KBM-7 (cell line): ENCODE data around the gene TUBGCP3.
A peak's percentile ranks its signal among the peaks of the same experiment; 100 is the strongest.

Source experiments
- DNase-seq: peaks from one replicate; pipeline ENCODE4 v3.0.0-alpha.2; 2015
- in situ Hi-C: fragments of 300-500 bp; cut with MboI; formaldehyde crosslinking; loops from 2 replicates; pipeline ENCODE4 v1.14.3; 2020; ENCODE audit warnings: low sequenced_read_pairs, low pct_unique_long_range_greater_than_20kb, mixed read lengths

Gene TUBGCP3

DNA sequence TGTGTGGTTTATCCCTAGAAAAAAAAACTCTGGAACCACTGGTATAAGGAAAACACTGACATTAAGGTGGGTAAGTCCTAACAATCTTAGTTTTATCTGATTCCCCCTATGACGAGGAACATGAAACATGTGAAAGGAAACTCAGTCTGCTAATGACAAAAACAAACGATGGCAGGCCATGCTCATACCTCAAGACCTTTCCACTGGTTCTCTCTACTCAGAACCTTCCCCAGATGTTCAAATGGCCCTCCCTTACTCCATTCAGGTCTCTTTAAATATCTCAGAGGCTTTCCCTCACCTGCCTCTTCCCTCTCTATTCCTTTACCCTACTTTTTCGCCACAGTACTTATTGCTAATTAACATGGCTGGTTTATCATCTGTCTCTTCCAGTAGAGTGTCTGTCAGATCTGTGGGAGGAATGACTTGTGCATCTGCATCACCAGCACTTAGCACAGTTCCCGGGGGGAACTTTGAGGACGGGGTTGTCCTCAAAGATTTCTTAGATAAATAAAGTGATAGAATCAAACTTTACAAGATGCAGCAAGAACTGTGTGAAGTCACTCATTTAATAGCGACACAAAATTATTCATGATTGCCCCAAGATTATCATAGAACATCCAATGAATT lies 1.5 kb downstream of the TUBGCP3 start:
- DNase-seq = peak; percentile 21
- in situ Hi-C loops = no loop called here

DNA sequence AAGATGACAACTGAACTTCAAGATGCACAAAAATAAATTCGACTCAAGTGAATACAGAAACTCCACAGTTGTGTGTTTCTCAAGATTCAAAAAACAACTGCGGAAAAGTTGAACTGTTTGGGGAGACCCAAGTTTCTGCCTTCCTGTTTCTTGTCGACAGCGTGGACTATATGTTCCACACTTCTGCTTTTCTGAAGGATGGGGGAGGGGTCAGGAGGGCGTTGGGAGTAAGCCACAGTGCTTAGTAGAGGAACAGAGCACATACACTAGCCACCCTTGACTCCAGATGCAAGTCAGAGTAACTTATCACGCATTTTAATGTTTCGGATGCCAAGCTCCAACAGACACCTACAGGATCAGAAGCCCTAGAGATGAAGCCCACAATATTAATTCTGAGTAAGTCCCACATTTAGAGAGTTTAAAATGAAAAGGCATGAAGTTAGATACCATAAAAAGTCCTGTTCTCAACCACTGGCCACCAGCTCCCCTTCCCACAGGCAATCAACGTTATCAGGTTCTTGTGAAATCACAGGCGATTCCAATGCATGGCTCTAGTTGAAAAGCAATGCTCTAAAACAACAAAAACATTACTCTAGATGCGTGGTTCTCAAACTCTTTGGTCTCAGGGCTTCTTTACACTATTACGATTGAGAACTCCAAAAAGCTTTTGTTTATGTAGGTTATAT lies 4.2 kb downstream of the TUBGCP3 start:
- in situ Hi-C loops = no loop called here
- peak; percentile 95 for DNase-seq

DNA sequence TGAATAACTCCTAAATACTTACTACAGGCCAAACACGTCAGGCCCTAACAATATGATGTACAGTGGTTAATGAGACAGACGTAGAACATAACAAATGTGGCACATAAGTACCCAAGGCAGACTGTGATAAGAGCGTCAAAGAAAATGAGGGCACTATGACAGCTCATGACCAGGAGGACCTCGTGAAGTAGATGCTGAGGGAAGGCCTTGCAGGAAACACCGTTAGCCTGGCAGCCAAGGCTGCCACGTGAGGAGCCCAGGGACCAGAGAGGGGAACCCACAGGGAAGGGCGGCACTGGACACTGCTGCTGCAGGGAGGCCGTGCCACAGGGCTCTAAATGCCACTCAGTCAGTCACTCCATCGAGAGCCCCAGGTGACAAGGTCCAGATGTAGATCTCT lies 5.7 kb downstream of the TUBGCP3 start:
- in situ Hi-C loops = no loop called here
- no peak for DNase-seq

DNA sequence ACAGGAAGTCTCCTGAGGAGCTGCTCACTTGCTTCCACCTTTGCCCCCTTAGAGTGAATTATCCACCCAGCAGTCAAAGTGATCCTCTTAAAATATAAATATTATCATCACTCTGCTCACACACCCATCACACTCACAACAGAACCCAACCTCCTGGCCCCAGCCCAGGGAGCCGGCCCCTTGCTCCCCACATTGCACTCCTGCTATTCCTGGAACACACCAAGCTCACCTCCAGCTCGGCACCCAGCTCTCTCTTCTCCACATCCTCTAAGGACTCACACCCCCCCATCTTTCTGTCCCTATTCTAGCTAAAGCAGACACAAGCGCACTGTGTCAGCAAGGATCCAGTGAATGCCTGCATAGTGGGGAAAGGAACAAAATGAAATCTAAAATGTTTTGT lies 7.0 kb downstream of the TUBGCP3 start:
- DNase-seq = no peak

DNA sequence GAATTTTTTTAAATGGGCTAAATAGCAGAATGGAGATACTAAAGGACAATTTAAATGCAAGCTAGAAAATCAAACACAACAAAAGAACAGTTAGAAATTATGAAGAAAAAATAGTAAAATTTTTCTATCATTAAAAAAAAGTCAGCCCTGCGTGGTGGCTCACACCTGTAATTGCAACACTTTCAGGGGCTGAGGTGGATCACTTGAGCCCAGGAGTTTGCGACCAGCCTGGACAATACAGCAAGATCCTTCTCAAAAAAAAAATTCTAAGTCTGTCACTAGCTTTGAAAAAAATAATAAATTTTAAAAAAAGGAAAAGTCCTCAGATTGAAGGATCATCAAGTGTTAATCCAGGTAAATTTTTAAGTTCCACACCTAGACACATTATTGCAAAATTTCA lies 7.7 kb downstream of the TUBGCP3 start:
- DNase-seq = no peak
- in situ Hi-C loops = no loop called here

More for the DNA sequence above, 7.0 kb downstream of the TUBGCP3 start:
- in situ Hi-C loops = no loop called here

DNA sequence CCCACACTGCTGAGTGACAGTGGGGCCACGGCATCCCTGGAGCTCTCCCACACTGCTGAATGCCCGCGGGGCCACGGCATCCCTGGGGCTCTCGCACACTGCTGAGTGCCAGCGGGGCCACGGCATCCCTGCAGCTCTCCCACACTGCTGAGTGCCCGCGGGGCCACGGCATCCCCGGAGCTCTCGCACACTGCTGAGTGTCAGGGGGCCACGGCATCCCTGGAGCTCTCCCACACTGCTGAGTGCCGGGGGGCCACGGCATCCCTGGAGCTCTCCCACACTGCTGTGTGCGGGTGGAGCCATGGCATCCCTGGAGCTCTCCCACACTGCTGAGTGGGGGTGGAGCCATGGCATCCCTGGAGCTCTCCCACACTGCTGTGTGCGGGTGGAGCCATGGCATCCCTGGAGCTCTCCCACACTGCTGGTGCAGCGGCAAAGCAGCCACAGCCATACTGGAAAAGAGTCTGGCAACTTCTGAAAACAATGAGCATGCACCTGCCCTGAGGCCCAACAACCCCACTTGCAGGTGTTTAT lies 8.6 kb downstream of the TUBGCP3 start:
- no peak for DNase-seq
- in situ Hi-C loops = no loop called here

DNA sequence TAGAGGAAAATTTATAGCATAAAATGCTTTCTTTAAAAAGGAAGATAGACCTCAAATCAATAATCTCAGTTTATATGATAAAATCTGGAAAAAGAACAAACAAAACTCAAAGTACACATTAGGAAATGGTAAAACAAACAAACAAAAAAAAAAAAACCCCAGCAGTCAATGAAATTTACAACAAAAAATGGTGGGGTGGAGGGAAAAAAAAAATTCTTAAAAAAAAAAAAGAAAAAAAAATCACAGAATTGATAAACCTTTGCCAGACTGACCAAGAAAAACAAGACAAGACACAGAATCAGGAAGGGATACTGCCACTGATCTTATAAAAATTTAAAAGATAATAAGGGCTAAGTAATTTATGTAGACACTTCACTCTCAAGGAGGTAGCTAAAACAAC lies 11.2 kb downstream of the TUBGCP3 start:
- in situ Hi-C loops = no loop called here
- no peak for DNase-seq

DNA sequence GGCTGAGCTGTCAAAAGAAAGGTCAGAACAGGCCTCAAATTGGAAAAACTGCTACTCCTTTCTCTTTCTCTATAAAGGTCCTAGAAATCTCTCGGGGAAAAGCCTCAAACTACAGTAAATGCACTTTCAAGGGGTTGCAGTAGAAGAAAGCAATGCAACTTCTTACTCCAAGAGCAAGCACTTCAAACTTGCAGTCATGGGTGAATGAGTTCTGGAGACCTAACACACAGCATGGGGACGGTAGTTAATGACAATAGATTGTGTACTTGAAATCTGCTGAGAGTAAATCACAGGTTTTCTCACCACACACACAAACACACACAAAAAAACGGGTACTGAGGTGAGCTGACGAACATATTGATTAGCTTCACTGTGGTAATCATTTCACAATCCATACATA lies 11.8 kb downstream of the TUBGCP3 start:
- no peak for DNase-seq
- in situ Hi-C loops = no loop called here

DNA sequence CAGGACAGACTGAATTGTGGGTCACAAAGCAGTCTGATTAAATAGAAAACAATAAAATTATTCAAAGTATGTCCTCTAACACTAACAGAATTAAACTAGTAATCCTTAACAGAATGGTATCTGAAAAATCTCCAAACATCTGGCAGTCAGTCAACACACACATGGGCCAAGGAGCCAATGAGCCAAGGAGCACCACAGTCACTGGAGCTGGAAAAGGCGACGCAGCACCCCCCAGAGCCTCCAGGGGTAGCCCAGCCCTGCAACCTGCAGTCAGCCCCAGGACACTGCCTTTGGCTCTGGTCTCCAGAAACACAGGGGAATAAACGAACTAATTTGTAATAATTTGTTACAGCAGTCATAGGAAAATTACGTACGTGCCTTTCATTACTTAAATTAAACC lies 12.3 kb downstream of the TUBGCP3 start:
- no peak for DNase-seq
- in situ Hi-C loops = no loop called here

DNA sequence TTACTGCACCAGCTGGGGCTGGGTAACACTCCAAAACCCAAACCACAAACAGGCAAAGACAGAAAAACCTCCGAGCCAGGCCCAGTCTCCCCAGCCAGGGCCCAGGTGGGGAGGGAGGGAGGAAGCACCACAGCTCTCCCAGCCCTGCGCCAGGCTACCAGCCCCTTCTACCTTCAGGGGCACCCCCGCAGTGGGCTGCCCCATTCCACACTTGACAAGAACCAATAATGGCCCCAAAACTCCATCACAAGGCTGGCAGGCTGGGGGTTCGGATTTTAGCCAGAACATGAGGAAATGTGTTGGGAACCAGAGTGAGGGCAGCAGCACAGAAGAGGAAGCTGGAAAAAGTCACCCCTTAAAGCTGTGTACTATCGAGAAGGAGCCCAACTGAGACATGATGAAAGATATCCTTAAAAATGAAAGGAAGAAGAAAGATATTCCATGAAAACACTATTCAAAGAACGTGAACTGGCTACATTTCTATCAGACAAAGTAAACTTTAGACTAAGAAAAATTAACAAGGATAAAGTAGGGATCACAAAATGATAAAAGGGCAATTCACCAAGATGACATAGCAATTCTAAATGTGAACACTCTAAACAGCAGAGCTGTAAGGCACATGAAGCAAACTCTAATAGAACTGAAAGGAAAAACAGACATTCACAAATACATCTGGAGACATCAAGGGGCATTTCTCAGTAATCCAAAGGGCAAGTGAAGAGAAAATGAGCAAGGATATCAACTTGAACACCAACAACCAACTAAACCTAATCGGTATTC lies 12.9 kb downstream of the TUBGCP3 start:
- in situ Hi-C loops = no loop called here
- peak; percentile 19 for DNase-seq

DNA sequence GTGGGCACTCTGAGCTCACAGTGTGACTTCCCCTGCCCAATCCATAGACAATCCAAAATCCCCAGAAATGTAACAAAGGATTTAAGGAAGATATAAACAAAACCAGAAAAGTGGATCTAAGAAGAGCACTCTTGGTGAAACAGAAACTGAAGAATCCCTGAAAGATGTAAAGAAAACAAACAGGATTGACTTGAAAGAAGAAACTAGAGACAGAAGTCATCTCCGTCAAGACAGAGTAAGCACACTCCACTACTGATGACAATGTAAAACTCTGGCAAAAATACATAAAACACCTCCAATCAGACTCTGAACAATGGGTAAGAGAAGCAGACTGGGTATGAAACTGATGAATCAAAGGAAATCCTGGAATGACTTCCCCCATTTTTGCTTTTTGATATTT lies 13.5 kb downstream of the TUBGCP3 start:
- no peak for DNase-seq

DNA sequence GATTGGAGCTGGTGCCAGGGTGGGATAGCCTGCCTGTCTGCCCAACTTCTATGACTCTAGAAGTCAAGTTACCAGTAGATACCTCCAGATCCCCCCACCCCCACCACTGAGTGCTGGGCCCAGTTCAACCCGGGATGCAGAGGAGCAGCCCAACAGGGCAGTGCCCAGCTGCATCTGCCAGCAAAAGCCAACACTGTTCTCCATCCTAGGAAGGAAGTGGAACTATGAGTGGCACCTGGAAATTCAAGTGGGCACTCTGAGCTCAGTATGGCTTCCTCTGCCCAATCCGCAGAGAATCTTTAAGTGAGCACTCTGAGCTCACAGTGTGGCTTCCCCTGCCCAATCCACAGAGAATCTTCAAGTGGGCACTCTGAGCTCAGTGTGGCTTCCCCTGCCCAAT lies 14.2 kb downstream of the TUBGCP3 start:
- no peak for DNase-seq
- in situ Hi-C loops = no loop called here

More for the DNA sequence above, 13.5 kb downstream of the TUBGCP3 start:
- in situ Hi-C loops = no loop called here

DNA sequence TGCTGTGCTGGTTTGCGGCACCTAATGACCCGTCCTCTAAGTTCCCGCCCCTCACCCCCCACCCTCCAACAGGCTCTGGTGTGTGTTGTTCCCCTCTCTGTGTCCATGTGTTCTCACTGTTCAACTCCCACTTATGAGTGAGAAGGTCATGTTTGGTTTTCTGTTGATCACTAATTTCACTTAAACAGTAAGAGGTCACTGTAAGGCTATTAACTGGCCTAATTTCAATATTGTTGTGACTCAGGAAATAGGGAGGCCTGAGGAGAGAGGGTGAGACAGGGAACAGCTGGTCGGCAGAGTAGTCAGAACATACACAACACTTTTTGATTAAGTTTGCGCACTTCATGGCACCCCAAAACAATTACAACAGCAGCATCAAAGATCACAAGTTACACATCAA lies 15.6 kb downstream of the TUBGCP3 start:
- no peak for DNase-seq
- in situ Hi-C loops = no loop called here

DNA sequence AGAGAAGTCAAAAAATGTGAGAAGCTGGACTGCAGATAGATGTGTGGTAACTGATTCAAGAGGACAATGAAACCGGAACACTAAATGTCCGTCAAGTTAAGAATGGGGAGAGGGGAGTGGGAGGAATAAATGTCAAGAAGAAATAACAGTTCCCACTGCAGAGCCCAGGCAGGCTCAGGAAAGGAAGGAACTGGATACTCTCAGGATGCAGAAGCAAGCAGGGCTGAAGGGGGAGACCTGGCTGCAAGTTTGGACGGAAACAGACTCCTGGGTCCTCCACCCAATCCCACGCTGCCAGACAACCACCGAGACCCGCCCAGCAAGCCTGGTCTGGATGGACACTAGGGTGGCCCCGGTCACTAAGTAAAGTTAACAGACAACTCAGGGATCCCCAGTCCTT lies 18.1 kb downstream of the TUBGCP3 start:
- no peak for DNase-seq
- in situ Hi-C loops = no loop called here

DNA sequence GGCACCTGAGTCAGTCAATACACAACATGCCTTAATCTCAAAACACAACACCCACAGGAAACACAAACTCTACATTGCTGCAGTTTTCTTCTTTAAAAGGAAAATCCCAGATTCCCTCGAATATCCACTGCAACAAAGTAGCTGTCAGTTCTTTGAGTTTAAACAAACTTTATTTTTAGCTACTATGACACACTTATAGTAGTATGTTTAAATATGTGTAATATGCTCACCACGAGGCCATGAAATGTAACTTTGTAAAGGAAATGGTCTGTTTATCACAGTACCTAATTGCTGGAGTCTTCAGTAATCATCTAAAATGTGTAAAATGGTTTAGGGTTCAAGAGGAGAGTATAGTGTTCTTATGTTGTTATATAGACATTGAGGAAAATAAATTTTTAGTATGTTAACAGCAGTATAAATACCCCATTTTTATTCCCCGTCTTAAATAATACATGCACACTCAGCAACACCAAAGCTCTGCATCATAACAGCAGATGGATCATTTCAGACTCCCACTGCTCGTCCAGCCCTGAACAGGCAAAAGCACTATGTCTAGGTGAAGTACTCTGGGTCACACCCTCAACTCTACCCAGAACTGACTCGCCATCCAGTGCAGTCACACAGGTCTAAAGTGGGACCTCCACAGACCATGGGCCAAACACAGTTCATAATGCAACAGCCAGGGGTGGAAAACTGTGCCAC lies 20.6 kb downstream of the TUBGCP3 start:
- no peak for DNase-seq
- in situ Hi-C loops = no loop called here

DNA sequence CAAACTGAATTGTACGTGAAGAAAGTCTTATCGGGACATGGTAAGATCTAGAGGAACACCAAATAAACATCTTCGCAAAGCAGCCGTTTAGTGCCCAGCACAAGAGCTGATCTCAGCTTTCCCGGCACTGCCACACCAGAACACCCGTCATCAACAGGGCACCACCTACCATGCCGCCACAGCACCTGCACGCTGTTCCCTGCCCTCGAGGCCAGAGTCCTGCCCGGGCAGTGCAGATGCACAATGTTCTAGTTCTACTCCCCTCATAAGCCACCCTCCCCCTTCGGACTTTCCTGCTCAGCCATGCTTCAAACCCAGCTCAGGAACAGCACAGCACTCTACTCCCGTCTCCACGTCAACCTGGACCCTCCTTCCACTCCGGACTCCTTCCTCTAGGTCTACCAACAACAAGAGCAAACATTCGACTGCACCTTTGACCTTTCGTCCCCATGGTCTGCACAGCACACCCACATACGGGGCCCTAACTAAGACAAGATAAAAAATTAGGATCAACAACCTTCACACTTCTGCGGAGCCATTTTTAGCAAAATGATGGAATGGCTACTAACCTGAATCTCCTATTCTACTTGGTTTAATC lies 25.1 kb downstream of the TUBGCP3 start:
- DNase-seq = no peak
- in situ Hi-C loops = no loop called here

DNA sequence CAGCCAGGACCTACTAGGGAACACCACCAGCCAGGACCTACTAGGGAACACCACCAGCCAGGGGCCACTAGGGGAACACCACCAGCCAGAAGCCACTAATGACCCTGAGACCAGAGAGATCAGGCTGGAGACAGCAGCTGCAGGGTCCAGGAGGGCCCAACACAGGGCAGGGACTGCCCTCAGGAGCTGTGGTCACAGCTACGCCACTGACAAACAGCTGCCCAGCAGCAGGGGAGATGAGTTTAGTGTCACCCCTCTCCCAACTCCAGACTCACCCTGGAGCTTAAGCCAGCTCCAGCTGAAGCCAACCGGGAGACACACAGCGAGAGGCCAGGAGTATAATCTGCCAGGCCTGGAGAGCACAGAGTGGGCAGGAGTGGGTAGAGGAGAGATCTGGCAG lies 25.7 kb downstream of the TUBGCP3 start:
- in situ Hi-C loops = no loop called here
- no peak for DNase-seq

DNA sequence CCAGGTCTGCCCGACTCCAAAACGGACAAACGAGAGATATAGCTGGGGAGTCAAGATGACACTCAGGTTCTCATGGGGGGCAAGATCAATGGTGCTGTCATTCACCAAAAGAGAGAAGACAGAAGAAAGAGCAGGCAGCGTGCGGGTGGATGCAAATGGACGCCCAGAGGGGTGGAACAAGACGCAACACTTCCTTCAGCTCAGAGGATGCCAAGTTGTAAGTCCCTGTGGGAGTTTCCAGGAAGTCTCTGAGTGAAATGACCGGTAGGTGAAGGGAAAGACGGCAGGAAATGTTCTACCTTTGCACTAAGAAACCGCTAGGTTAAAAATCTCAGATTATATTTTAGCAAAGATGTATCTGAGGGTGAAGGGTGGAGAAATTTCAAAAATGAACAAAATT lies 26.5 kb downstream of the TUBGCP3 start:
- in situ Hi-C loops = no loop called here
- no peak for DNase-seq

DNA sequence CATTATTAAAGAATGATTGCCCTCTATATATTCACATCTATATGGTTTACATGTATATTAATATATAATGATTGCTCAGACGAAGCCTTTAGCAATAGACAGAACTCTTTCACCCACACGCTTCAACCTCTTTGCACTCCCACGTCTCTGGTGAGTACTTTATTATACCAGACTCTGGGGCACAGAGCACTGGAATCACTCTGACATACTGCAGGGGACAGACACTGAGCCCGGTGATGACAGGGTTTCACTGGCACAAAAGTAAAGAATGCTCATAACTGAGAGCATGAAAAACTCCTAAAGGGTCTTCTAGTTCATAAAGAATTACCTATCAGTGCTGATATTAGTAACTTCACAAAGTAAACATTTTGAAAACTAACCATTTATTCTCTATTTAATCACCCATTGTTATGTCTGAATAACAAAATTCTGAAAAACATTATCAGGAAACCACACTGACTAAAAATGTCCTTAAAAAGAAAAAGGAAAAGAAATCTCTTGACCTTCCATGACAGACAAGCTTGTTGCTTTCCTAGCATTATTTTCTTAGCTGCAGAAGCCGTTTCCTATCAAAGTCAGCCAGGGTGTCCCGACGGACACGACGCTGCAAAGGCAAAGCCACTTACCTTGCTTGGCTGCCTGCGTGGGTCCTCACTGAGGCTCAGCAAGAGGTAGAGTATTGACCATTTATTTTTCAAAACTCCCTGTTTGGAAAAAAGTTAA lies 29.1 kb downstream of the TUBGCP3 start:
- DNase-seq = no peak
- in situ Hi-C loops = no loop called here
